B cell (primary cell): ENCODE measurements around the gene TSPYL6. TPM values are rescaled to one million over a fixed set of nuclear protein-coding genes. Genes with fewer than 3 reads are reported as not detected.

Experiments used
- ATAC-seq: fragments of 200-7000 bp; cut with Tn5 transposase; one replicate; pipeline ENCODE4 v1.10.0; 2021; ENCODE audit warnings: low read depth, mild to moderate bottlenecking, moderate number of reproducible peaks, moderate library complexity
- CTCF ChIA-PET: fragments of 350-600 bp; sonication (Branson Sonifier 250); formaldehyde crosslinking; loops from one replicate; lab custom pipeline; 2021; ENCODE audit warnings: antibody characterized with exemption, inconsistent platforms; lab: Charles Lee
- POLR2A ChIA-PET: fragments of 350-600 bp; sonication (Branson Sonifier 250); formaldehyde crosslinking; loops from one replicate; lab custom pipeline; 2021; ENCODE audit warnings: antibody characterized with exemption; lab: Charles Lee
- DNase-seq: peaks from one replicate; pipeline ENCODE4 v3.0.0; 2013
- H2AFZ ChIP-seq: 2 replicates; pipeline ENCODE4 v1.6.1; 2012; ENCODE audit warnings: mild to moderate bottlenecking, low read depth, low read length; ENCODE audit not compliant: insufficient read depth, poor library complexity, severe bottlenecking
- H3K27ac ChIP-seq, 2 donors: 1 replicate in 1 of 2; 2 replicates in 1 of 2; pipeline ENCODE4 v1.5.1; 2012 to 2013; ENCODE audit warnings: low read length in 2 of 2, mild to moderate bottlenecking in 2 of 2, moderate library complexity in 1 of 2
- H3K27me3 ChIP-seq, 4 experiments: fragments of 200-600 bp in 1 of 4; sonication (generic) in 1 of 4; replicated peaks in 1 of 4; 1 replicate in 2 of 4; 2 replicates in 2 of 4; pipeline versions ENCODE4 v1.6.1 to v1.7.0; 2013 to 2016; ENCODE audit warnings: low read length in 3 of 4, mild to moderate bottlenecking in 2 of 4, mixed read lengths in 1 of 4, moderate library complexity in 1 of 4; ENCODE audit not compliant: insufficient read depth in 4 of 4, control insufficient read depth in 3 of 4; ENCODE audit errors: control extremely low read depth in 1 of 4
- H3K36me3 ChIP-seq, 2 experiments: replicated peaks in 1 of 2; 1 replicate in 1 of 2; 2 replicates in 1 of 2; pipeline versions ENCODE4 v1.6.1 to v1.7.1; 2013; ENCODE audit warnings: low read length in 1 of 2; ENCODE audit not compliant: insufficient read depth in 2 of 2, control insufficient read depth in 1 of 2; ENCODE audit errors: control extremely low read depth in 1 of 2, extremely low read depth in 1 of 2
- H3K4me1 ChIP-seq, 2 donors: fragments of 200-600 bp in 1 of 2; sonication (generic) in 1 of 2; 1 replicate in 1 of 2; 2 replicates in 1 of 2; pipeline versions ENCODE4 v1.5.1 to v1.6.1; 2013 to 2017; ENCODE audit warnings: low read length in 2 of 2; ENCODE audit not compliant: control insufficient read depth in 2 of 2, insufficient read depth in 2 of 2
- H3K4me2 ChIP-seq: replicated peaks from 2 replicates; pipeline ENCODE3; 2012; ENCODE audit warnings: mild to moderate bottlenecking, low read depth, low read length; ENCODE audit not compliant: poor library complexity, severe bottlenecking
- H3K4me3 ChIP-seq, 5 experiments: fragments of 200-600 bp in 1 of 5; sonication (generic) in 1 of 5; 1 replicate in 3 of 5; 2 replicates in 2 of 5; pipeline versions ENCODE4 v1.5.1 to v1.7.0; 2011 to 2016; ENCODE audit warnings: low read length in 4 of 5, mild to moderate bottlenecking in 4 of 5, low read depth in 2 of 5, control low read depth in 1 of 5, moderate library complexity in 1 of 5; ENCODE audit not compliant: insufficient read depth in 1 of 5; ENCODE audit errors: control extremely low read depth in 1 of 5, extremely low read depth in 1 of 5
- H3K79me2 ChIP-seq: fragments of 200-600 bp; sonication (generic); one replicate; pipeline ENCODE4 v1.6.0; 2016; ENCODE audit warnings: low read length; ENCODE audit not compliant: control insufficient read depth, insufficient read depth
- H3K9ac ChIP-seq: fragments of 200-600 bp; sonication (generic); 2 replicates; pipeline ENCODE4 v1.6.1; 2017; ENCODE audit warnings: mild to moderate bottlenecking, low read length, moderate library complexity
- H3K9me3 ChIP-seq, 3 donors: one replicate each; pipeline versions ENCODE4 v1.6.1 to v1.7.1; 2013; ENCODE audit warnings: low read length in 2 of 3; ENCODE audit not compliant: control insufficient read depth in 2 of 3, insufficient read depth in 1 of 3; ENCODE audit errors: control extremely low read depth in 1 of 3
- H4K20me1 ChIP-seq: 2 replicates; pipeline ENCODE4 v1.6.0; 2012; ENCODE audit warnings: mild to moderate bottlenecking, low read length; ENCODE audit not compliant: insufficient read depth, control insufficient read depth, poor library complexity, severe bottlenecking
- H3K27ac Mint-ChIP-seq: one replicate; pipeline ENCODE4 v1.8.0; 2021; ENCODE audit warnings: mixed read lengths
- H3K27me3 Mint-ChIP-seq: one replicate; pipeline ENCODE4 v1.8.0; 2021; ENCODE audit warnings: mixed read lengths
- H3K4me1 Mint-ChIP-seq: one replicate; pipeline ENCODE4 v1.8.0; 2021; ENCODE audit warnings: mixed read lengths
- H3K4me3 Mint-ChIP-seq: one replicate; pipeline ENCODE4 v1.8.0; 2021; ENCODE audit warnings: mixed read lengths
- H3K9me3 Mint-ChIP-seq: one replicate; pipeline ENCODE4 v1.8.0; 2022; ENCODE audit warnings: mixed read lengths; ENCODE audit not compliant: insufficient read depth
- CTCF ChIP-seq: fragments of 200-600 bp; IDR thresholded peaks from one replicate; pipeline ENCODE4 v1.8.0; 2022; ENCODE audit warnings: antibody characterized with exemption, mild to moderate bottlenecking
- EZH2 ChIP-seq: IDR thresholded peaks from 2 replicates; pipeline ENCODE4 v1.6.1; 2012; ENCODE audit warnings: borderline replicate concordance, low read depth, mild to moderate bottlenecking, moderate library complexity, low read length; ENCODE audit not compliant: insufficient read depth, poor library complexity, severe bottlenecking
- WGBS: methylation state at CpG from one replicate; pipeline ENCODE4 v1.1.5; 2013; ENCODE audit warnings: missing lambda C conversion rate; ENCODE audit not compliant: insufficient coverage; 5-methylcytosine and 5-hydroxymethylcytosine counted together
- intact Hi-C: fragments of 100-400 bp; cut with micrococcal nuclease; formaldehyde crosslinking; loops from one replicate; pipeline ENCODE4 v1.10.0; 2022
- polyA minus RNA-seq: library from RNA; depleted of rRNA, polyadenylated mRNA; stranded (reverse); fragments of >200 nt; gene quantifications from 2 replicates; pipeline ENCODE4 v1.2.3, GENCODE V29; 2012
- polyA plus RNA-seq: library from polyadenylated mRNA; depleted of rRNA; stranded (reverse); fragments of >200 nt; gene quantifications from 2 replicates; pipeline ENCODE4 v1.2.3, GENCODE V29; 2012
- total RNA-seq, 2 donors: library from RNA; stranded (reverse); fragments of 120-200 nt in 1 of 2; gene quantifications; 1 replicate in 1 of 2; 2 replicates in 1 of 2; pipeline versions ENCODE4 v1.2.3 to v1.2.4, GENCODE V29; 2013 to 2022

TSPYL6 gene
- not detected in 2 replicates for total RNA-seq
- not detected for total RNA-seq (2013)
- not detected in 2 replicates for polyA plus RNA-seq
- 0.07 and 0.17 TPM in 2 replicates for polyA minus RNA-seq

- ATAC-seq (no peak), DNase-seq (no peak)
- no peak within 1 kb of the TSS for H3K4me2 ChIP-seq
- H2AFZ ChIP-seq: no peak within 1 kb of the TSS
- POLR2A ChIA-PET: no interaction called here
- no peak within 1 kb of the TSS for H3K9ac ChIP-seq
- peaks cover 0 to 19% (median 0%) of the 10 kb centered on the region in 3 donors for H3K9me3 ChIP-seq
- no peaks in the 10 kb centered on the region for H3K4me1 ChIP-seq
- H3K4me3 ChIP-seq: no peak within 1 kb of the TSS
- H4K20me1 ChIP-seq: no peaks in the 10 kb centered on the region
- no peaks in the 10 kb centered on the region for H3K27me3 ChIP-seq
- Mint-ChIP-seq H3K27ac (no peak within 1 kb of the TSS), H3K4me3 (no peak within 1 kb of the TSS), H3K4me1 (no peaks in the 10 kb centered on the region), H3K27me3 (no peaks in the 10 kb centered on the region), H3K9me3 (no peaks in the 10 kb centered on the region)
- H3K79me2 ChIP-seq: no peaks in the 10 kb centered on the region
- intact Hi-C loops: no loop called here
- H3K27ac ChIP-seq: no peak within 1 kb of the TSS
- no peak for TF ChIP-seq CTCF
- TF ChIP-seq EZH2: no peak
- 96% methylated on average over 18 of the region's 25 CpGs for WGBS
- CTCF ChIA-PET: no interaction called here
- peaks cover 0 to 11% of the 10 kb centered on the region in 2 experiments for H3K36me3 ChIP-seq
Observed at GRCh38 chr2:54256091-54256694, at the start of gene TSPYL6. TSPYL6 (minus strand) TSS chr2:54256229; CDS start chr2:54256151, 78 bp downstream.

- Histone ChIP-seq H3K27ac (no peak overlapping the region), H3K79me2 (no peaks in the 10 kb centered on the region), H3K27me3 (no peaks in the 10 kb centered on the region), H3K4me1 (no peaks in the 10 kb centered on the region), H2AFZ (no peak overlapping the region), H3K4me2 (no peak overlapping the region), H3K4me3 (no peak overlapping the region), H4K20me1 (no peaks in the 10 kb centered on the region), H3K9ac (no peak overlapping the region), H3K36me3 (peaks cover 0 to 1% of the 10 kb centered on the region in 2 experiments), H3K9me3 (no peaks in the 10 kb centered on the region)
- ATAC-seq (no peak), DNase-seq (no peak)
- Mint-ChIP-seq H3K9me3 (no peaks in the 10 kb centered on the region), H3K4me3 (no peak overlapping the region), H3K4me1 (no peaks in the 10 kb centered on the region), H3K27me3 (peaks cover 3% of the 10 kb centered on the region), H3K27ac (no peak overlapping the region)
- intact Hi-C loops: no loop called here
- TF ChIP-seq CTCF (no peak), EZH2 (no peak)
- ChIA-PET CTCF (no interaction called here), POLR2A (no interaction called here)
Observed at GRCh38 chr2:54303631-54304030, 47.6 kb upstream of the TSPYL6 start.
